ENCODE results near the gene FMNL2.

The FMNL2 gene

GRCh38 chr2:152588998-152589397 is 254.0 kb downstream of the FMNL2 start:
- Histone ChIP-seq H3K9me3 (ENCODE audit: insufficient read depth, low read length) (no peaks in the 10 kb centered on the region), H3K9ac (ENCODE audit: low read length) (no peak overlapping the region), H3F3A (ENCODE audit: insufficient read depth) (no peaks in the 10 kb centered on the region), H3K36me3 (ENCODE audit: low read length) (no peaks in the 10 kb centered on the region), H3K4me2 (ENCODE audit: low read depth, low read length, poor library complexity, severe bottlenecking) (no peak overlapping the region), H3K27ac (ENCODE audit: low read depth, low read length) (no peak overlapping the region), H2AFZ (ENCODE audit: low read depth, low read length, severe bottlenecking) (no peak overlapping the region), H4K20me1 (ENCODE audit: low read depth, low read length) (no peaks in the 10 kb centered on the region), H3K27me3 (ENCODE audit: low read length) (no peaks in the 10 kb centered on the region), H3K9me2 (replicated peaks; ENCODE audit: insufficient read depth, low read length) (no peaks in the 10 kb centered on the region), H3K4me3 (ENCODE audit: insufficient read depth, low read length, poor library complexity, severe bottlenecking) (no peak overlapping the region), H3K79me2 (ENCODE audit: insufficient read depth, low read length) (no peaks in the 10 kb centered on the region)
- no peak for TF ChIP-seq CTCF (IDR thresholded peaks at IDR 0.05; ENCODE audit: insufficient read depth, low read length, poor library complexity, severe bottlenecking)
- no peak for TF ChIP-seq EZH2phosphoT487 (conservative IDR thresholded peaks at IDR 0.05; ENCODE audit: low read length)

- Histone ChIP-seq H3K27ac (ENCODE audit: low read depth, low read length) (no peak overlapping the region), H3K9me3 (ENCODE audit: insufficient read depth, low read length) (no peaks in the 10 kb centered on the region), H3K4me3 (ENCODE audit: insufficient read depth, low read length, poor library complexity, severe bottlenecking) (no peak overlapping the region), H2AFZ (ENCODE audit: low read depth, low read length, severe bottlenecking) (no peak overlapping the region), H3F3A (ENCODE audit: insufficient read depth) (no peaks in the 10 kb centered on the region), H3K9ac (ENCODE audit: low read length) (no peak overlapping the region), H3K9me2 (replicated peaks; ENCODE audit: insufficient read depth, low read length) (no peaks in the 10 kb centered on the region), H4K20me1 (ENCODE audit: low read depth, low read length) (no peaks in the 10 kb centered on the region), H3K4me2 (ENCODE audit: low read depth, low read length, poor library complexity, severe bottlenecking) (no peak overlapping the region), H3K36me3 (ENCODE audit: low read length) (no peaks in the 10 kb centered on the region), H3K27me3 (ENCODE audit: low read length) (no peaks in the 10 kb centered on the region), H3K79me2 (ENCODE audit: insufficient read depth, low read length) (no peaks in the 10 kb centered on the region)
- TF ChIP-seq EZH2phosphoT487 (conservative IDR thresholded peaks at IDR 0.05; ENCODE audit: low read length) (no peak), CTCF (IDR thresholded peaks at IDR 0.05; ENCODE audit: insufficient read depth, low read length, poor library complexity, severe bottlenecking) (no peak)
Observed at GRCh38 chr2:152594022-152594766, 259.2 kb downstream of the FMNL2 start.

GRCh38 chr2:152594792-152595191 is 259.8 kb downstream of the FMNL2 start:
- H3K4me3 ChIP-seq (ENCODE audit: insufficient read depth, low read length, poor library complexity, severe bottlenecking), result no peak overlapping the region
- H3K27ac ChIP-seq (ENCODE audit: low read depth, low read length), result no peak overlapping the region
- H3K9me3 ChIP-seq (ENCODE audit: insufficient read depth, low read length), result no peaks in the 10 kb centered on the region
- H2AFZ ChIP-seq (ENCODE audit: low read depth, low read length, severe bottlenecking), result no peak overlapping the region
- no peaks in the 10 kb centered on the region for H4K20me1 ChIP-seq (ENCODE audit: low read depth, low read length)
- TF ChIP-seq EZH2phosphoT487 (conservative IDR thresholded peaks at IDR 0.05; ENCODE audit: low read length) (no peak), CTCF (IDR thresholded peaks at IDR 0.05; ENCODE audit: insufficient read depth, low read length, poor library complexity, severe bottlenecking) (no peak)
- no peak overlapping the region for H3K4me2 ChIP-seq (ENCODE audit: low read depth, low read length, poor library complexity, severe bottlenecking)
- no peaks in the 10 kb centered on the region for H3K27me3 ChIP-seq (ENCODE audit: low read length)
- no peaks in the 10 kb centered on the region for H3K9me2 ChIP-seq (replicated peaks; ENCODE audit: insufficient read depth, low read length)
- H3K36me3 ChIP-seq (ENCODE audit: low read length), result no peaks in the 10 kb centered on the region
- H3K9ac ChIP-seq (ENCODE audit: low read length), result no peak overlapping the region
- H3K79me2 ChIP-seq (ENCODE audit: insufficient read depth, low read length), result no peaks in the 10 kb centered on the region
- H3F3A ChIP-seq (ENCODE audit: insufficient read depth), result no peaks in the 10 kb centered on the region

Data from SU-DHL-6 (cell line).